RWPE2 (cell line): ENCODE measurements around the gene TRMT2B.

Experiments
- ATAC-seq: fragments of 200-7000 bp; cut with Tn5 transposase; 3 replicates; pipeline ENCODE4 v1.9.1; 2021; ENCODE audit warnings: low read depth
- DNase-seq: peaks from one replicate; pipeline ENCODE4 v3.0.0-alpha.2; 2020; ENCODE audit warnings: low spot score
- H3K27ac ChIP-seq: fragments of 450-650 bp; 2 replicates; pipeline ENCODE4 v1.5.1; 2017; ENCODE audit warnings: mild to moderate bottlenecking; ENCODE audit not compliant: poor library complexity, severe bottlenecking
- H3K27me3 ChIP-seq: fragments of 250-450 bp; sonication (Bioruptor Pico); 2 replicates; pipeline ENCODE4 v1.5.1; 2021; ENCODE audit warnings: mild to moderate bottlenecking, moderate library complexity; ENCODE audit not compliant: insufficient read depth, poor library complexity, severe bottlenecking
- H3K36me3 ChIP-seq: fragments of 250-450 bp; sonication (Bioruptor Pico); 2 replicates; pipeline ENCODE4 v1.5.1; 2020; ENCODE audit warnings: low read depth, mild to moderate bottlenecking, moderate library complexity
- H3K4me1 ChIP-seq: fragments of 250-450 bp; sonication (Bioruptor Pico); 2 replicates; pipeline ENCODE4 v1.5.1; 2021; ENCODE audit warnings: mild to moderate bottlenecking, moderate library complexity; ENCODE audit not compliant: insufficient read depth, poor library complexity, severe bottlenecking
- H3K4me3 ChIP-seq: fragments of 250-450 bp; sonication (Bioruptor Pico); 2 replicates; pipeline ENCODE4 v1.5.1; 2021; ENCODE audit warnings: mild to moderate bottlenecking, moderate library complexity; ENCODE audit not compliant: severe bottlenecking
- H3K9me3 ChIP-seq: fragments of 250-450 bp; sonication (Bioruptor Pico); 2 replicates; pipeline ENCODE4 v1.5.1; 2021; ENCODE audit warnings: mild to moderate bottlenecking, moderate library complexity; ENCODE audit not compliant: severe bottlenecking
- CTCF ChIP-seq: fragments of 450-650 bp; IDR thresholded peaks from one replicate; pipeline ENCODE4 v1.5.1; 2017; ENCODE audit warnings: mild to moderate bottlenecking, moderate library complexity; ENCODE audit not compliant: poor library complexity, severe bottlenecking

Gene TRMT2B

GRCh38 chrX:100962811-100963210 lies 89.1 kb downstream of the TRMT2B start:
- Histone ChIP-seq H3K9me3 (no peaks in the 10 kb centered on the region), H3K4me1 (no peaks in the 10 kb centered on the region), H3K36me3 (no peaks in the 10 kb centered on the region), H3K27ac (no peak overlapping the region), H3K27me3 (no peaks in the 10 kb centered on the region), H3K4me3 (no peak overlapping the region)
- DNase-seq, result no peak
- no peak for TF ChIP-seq CTCF
- no peak for ATAC-seq
